HepG2 (cell line): ENCODE data around the gene TMEM33. TPM values are rescaled to one million over a fixed set of nuclear protein-coding genes. Genes with fewer than 3 reads are reported as not detected.

Source experiments
- ADNP ChIP-seq: sonication (generic); formaldehyde crosslinking; IDR thresholded peaks from 2 replicates; pipeline ENCODE4 v1.4.0; 2020; ENCODE audit warnings: missing genetic modification reagents
- CEBPB ChIP-seq: IDR thresholded peaks from 2 replicates; pipeline ENCODE4 v1.6.1; 2011; ENCODE audit warnings: low read depth, low read length, improper control_type of control experiment, borderline replicate concordance
- CTCF ChIP-seq: sonication (generic); formaldehyde crosslinking; IDR thresholded peaks from 2 replicates; pipeline ENCODE4 v1.5.0; 2020; ENCODE audit warnings: mild to moderate bottlenecking, missing genetic modification reagents, moderate library complexity
- HNRNPK ChIP-seq: fragments of 200-400 bp; formaldehyde crosslinking; IDR thresholded peaks from 2 replicates; pipeline ENCODE4 v1.6.1; 2018; ENCODE audit warnings: low read length, low read depth, moderate library complexity, mild to moderate bottlenecking; ENCODE audit not compliant: poor library complexity, severe bottlenecking
- IKZF5 ChIP-seq: IDR thresholded peaks from 2 replicates; pipeline ENCODE4 v1.6.1; 2018; ENCODE audit warnings: missing genetic modification reagents, mild to moderate bottlenecking, missing compliant biosample characterization
- POGK ChIP-seq: sonication (generic); formaldehyde crosslinking; conservative IDR thresholded peaks from 2 replicates; pipeline ENCODE4 v1.8.0; 2022; ENCODE audit warnings: mild to moderate bottlenecking, moderate library complexity, missing genetic modification reagents
- RCOR2 ChIP-seq: IDR thresholded peaks from 2 replicates; pipeline ENCODE4 v1.6.1; 2016; ENCODE audit warnings: missing biosample characterization, missing genetic modification reagents
- RFXANK ChIP-seq: IDR thresholded peaks from 2 replicates; pipeline ENCODE4 v1.6.1; 2016
- TFE3 ChIP-seq: IDR thresholded peaks from 2 replicates; pipeline ENCODE4 v1.6.1; 2016
- ZBED4 ChIP-seq: sonication (generic); formaldehyde crosslinking; IDR thresholded peaks from 2 replicates; pipeline ENCODE4 v1.4.0; 2020; ENCODE audit warnings: missing genetic modification reagents, borderline replicate concordance
- ZBTB25 ChIP-seq: IDR thresholded peaks from 2 replicates; pipeline ENCODE4 v1.6.1; 2018; ENCODE audit warnings: missing genetic modification reagents
- ZFY ChIP-seq: sonication (generic); formaldehyde crosslinking; IDR thresholded peaks from 2 replicates; pipeline ENCODE4 v1.4.0; 2020; ENCODE audit warnings: missing genetic modification reagents
- ZGPAT ChIP-seq: IDR thresholded peaks from 2 replicates; pipeline ENCODE4 v1.6.1; 2016; ENCODE audit warnings: mild to moderate bottlenecking
- ZNF34 ChIP-seq: sonication (generic); formaldehyde crosslinking; IDR thresholded peaks from 2 replicates; pipeline ENCODE4 v1.4.0; 2020; ENCODE audit warnings: mild to moderate bottlenecking, missing genetic modification reagents, borderline replicate concordance
- ZNF788 ChIP-seq: sonication (generic); formaldehyde crosslinking; IDR thresholded peaks from 2 replicates; pipeline ENCODE4 v1.5.0; 2020; ENCODE audit warnings: mild to moderate bottlenecking, missing genetic modification reagents, borderline replicate concordance
- polyA plus RNA-seq, 8 experiments: library from polyadenylated mRNA; depleted of rRNA in 3 of 8; stranded (reverse) in 7 of 8; unstranded in 1 of 8; fragments of >200 nt; fragmentation: Illumina TruSeq in 4 of 8; extraction: Trizol in 4 of 8; gene quantifications; 2 replicates each; pipeline versions ENCODE4 v1.2.1 to v1.2.3, GENCODE V29; 2011 to 2016; ENCODE audit warnings: low read depth in 4 of 8, missing spikeins in 1 of 8, mixed read lengths in 1 of 8; ENCODE audit not compliant: insufficient read depth in 1 of 8
- total RNA-seq, 5 experiments: library from RNA; depleted of rRNA; stranded (reverse); fragments of >200 nt; fragmentation: Illumina TruSeq; extraction: Trizol; gene quantifications; 2 replicates each; pipeline ENCODE4 v1.2.3, GENCODE V29; 2016; ENCODE audit warnings: low read depth in 1 of 5

Gene TMEM33
- total and polyA plus RNA-seq, 2 of the 13 experiments (the other 11 are each of a cell fraction or from before 2014, with no cell fraction given) = 36.1 to 66.6 TPM

- TF ChIP-seq CTCF (CRISPR knock-in tag) (0 out of 2 replicates have a peak, but pooled peaks have one; percentile 3), ZGPAT (CRISPR knock-in tag) (peak; percentile 74), ZNF788 (CRISPR knock-in tag) (peak; percentile 76; the same call in 1 of the 2 replicates), TFE3 (CRISPR knock-in tag) (no peak), RCOR2 (CRISPR knock-in tag) (no peak), ZFY (CRISPR knock-in tag) (peak; percentile 84), ZBTB25 (peak; percentile 55; the same call in 1 of the 2 replicates), HNRNPK (no peak), ZNF34 (CRISPR knock-in tag) (no peak), IKZF5 (CRISPR knock-in tag) (no peak; the same call in 1 of the 2 replicates), CEBPB (no peak), POGK (CRISPR knock-in tag) (peak; percentile 52; the same call in 1 of the 2 replicates), ADNP (CRISPR knock-in tag) (no peak), ZBED4 (CRISPR knock-in tag) (no peak), RFXANK (CRISPR knock-in tag) (0 out of 2 replicates have a peak, but pooled peaks have one; percentile 38)
Observed at GRCh38 chr4:41934901-41935651, at the start of gene TMEM33 (continued).
